ENCODE measurements around the gene PDE4DIP.
"Not testable (repeated sequence)": the region's sequence is repeated elsewhere in the genome, so short reads cannot be mapped to it uniquely, and the experiment has no call there.

The PDE4DIP gene

DNA sequence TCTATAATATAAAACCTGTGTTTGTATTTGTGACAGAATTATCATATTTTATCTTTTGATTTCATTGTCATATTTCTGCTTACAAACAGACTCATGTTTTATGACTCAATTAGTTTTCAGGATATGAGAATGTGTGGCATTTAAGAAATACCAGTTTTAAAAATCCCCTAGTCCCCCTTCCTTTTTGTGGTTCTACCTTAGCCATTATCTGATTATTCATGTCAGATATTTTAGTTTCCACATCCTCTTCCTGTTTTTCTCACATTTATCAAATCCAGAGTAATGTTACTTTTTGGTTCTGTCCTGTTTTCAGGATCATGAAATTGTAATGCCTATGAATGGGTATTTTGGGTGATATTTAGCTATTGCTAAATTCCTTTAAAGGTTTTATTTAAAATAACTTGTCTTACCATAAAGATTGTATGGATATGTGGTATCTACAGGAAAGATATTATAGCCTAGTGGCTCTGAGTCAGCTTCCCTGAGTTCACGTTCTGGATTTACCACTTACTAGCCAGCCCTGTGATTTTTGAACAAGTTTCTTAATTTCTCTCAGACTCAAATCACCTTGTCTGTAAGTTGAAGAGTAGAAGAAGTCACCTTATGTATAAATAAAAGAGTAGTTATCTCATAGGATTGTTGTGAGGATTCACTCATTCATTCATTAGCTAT, 131.8 kb downstream of the PDE4DIP start:
- DNase-seq = not testable (repeated sequence)

DNA sequence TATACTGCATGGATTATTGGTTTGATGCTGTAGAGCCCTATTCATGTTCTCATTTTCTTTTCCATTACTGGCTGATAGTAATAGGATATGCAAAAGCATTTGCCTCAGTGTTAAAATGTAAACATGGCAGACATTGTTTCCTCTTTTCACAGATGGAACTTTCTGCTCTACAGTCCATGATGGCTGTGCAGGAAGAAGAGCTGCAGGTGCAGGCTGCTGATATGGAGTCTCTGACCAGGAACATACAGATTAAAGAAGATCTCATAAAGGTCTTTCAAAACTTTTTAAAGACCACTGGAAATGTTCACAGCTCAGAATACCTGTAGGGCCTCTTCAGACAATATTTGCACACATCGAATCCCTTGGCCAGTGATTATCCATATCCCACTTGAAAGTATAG, 133.6 kb downstream of the PDE4DIP start:
- DNase-seq = not testable (repeated sequence)

DNA sequence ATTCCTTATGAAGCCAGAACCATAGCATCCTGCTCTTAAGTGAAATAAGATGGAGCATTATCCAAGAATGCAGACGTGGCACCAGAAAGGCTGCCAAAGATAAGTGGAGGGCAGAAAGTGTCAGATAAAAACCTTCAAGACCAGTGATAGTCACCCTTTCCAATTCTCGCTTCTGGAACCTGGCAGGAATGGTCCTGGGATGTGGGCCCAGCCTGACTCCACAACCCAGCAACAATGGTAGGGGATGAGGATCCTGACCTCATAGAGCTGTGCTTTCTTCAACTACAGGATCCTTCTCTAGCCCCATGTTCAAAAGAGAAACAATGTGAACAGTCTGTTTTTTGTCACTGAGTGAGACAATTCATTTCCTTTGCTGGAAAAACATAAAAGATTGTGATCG, 145.2 kb downstream of the PDE4DIP start:
- not testable (repeated sequence) for DNase-seq

DNA sequence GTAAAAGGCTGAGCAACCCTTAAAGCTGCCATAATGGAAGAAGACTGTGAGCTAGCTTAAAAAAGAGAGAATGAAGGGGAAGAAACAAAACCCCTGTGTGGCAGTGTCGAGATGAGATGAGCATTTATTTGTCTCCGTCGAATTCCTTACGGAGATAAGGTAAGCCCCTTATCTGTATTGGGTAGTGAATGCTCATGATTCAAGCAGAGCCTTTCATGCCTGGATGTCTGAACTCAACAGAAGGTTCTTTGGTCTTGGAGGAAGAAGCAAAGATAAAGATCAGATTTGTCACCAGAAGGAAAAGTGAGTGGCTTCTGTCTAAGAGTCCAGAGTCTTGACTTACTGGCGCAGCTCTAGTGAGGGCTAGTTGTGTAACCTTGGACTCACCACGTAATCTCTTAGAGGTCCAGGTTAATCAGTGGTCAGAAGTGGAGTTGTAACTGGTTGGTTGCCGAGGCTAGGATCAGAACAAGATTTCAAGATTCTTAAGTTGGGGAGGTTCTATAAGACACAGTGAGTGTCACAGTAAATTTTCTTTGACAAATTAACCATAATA, 146.1 kb downstream of the PDE4DIP start:
- not testable (repeated sequence) for DNase-seq

GRCh38 chr1:148991818-148992217, 147.6 kb downstream of the PDE4DIP start:
- not testable (repeated sequence) for DNase-seq

- DNase-seq = not testable (repeated sequence)
Observed at GRCh38 chr1:148992364-148992763, 148.1 kb downstream of the PDE4DIP start.

GRCh38 chr1:148996449-148997224, 152.4 kb downstream of the PDE4DIP start:
- DNase-seq = not testable (repeated sequence)

DNA sequence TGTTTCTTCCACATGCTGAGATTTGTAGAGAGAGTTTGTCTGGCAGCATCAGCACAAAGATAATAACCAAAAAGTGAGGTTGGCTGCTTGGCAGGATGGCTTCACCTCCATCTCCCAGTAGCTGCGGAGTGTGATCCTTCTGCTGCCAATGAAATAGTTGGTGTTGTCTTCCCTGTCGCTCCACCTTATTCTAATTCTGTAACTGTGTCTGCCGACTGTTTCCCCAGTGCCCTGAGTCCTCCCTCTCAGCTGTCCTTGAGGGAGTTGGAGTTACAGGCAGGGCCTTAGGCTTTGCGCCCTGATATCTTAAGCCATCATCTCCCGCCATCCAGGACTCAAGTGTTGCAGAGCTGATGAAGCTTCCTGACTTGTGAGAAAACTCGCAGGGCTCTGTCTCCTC, 153.2 kb downstream of the PDE4DIP start:
- not testable (repeated sequence) for DNase-seq

DNA sequence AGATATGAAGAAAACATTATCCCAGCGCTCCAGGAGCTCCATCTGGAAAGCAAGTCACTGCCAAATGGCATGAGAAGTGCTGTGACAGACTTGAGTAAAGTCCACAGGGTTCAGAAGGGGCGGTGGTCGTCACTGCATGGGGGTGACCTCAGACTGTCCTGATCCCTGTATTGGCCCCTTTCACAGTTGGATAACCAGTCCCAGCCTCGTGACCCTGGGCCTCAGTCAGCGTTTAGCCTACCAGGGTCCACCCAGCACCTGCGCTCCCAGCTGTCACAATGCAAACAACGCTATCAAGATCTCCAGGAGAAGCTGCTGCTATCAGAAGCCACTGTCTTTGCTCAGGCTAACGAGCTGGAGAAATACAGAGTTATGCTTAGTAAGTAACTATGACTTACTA, 158.4 kb downstream of the PDE4DIP start:
- DNase-seq = not testable (repeated sequence)

DNA sequence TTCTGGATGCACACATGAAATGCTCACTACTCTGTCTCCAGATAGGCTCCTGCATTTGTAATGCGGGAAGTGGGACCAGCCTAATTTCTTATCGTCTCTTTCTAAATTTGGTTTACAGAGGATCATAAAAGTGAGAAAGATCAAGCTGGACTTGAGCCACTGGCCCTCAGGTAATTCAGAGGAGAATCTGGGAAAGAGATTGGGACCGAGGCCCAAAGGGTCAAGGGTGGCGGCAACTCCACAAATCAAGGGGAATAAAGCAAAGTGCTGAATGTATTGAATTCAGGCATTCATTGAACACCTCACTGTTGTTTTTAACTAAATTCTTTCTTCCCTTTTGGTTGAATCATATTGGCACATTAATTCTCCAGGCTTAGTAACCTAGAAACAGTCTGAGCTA, 164.1 kb downstream of the PDE4DIP start:
- not testable (repeated sequence) for DNase-seq

GRCh38 chr1:149008769-149009168, 164.5 kb downstream of the PDE4DIP start:
- DNase-seq = not testable (repeated sequence)

DNA sequence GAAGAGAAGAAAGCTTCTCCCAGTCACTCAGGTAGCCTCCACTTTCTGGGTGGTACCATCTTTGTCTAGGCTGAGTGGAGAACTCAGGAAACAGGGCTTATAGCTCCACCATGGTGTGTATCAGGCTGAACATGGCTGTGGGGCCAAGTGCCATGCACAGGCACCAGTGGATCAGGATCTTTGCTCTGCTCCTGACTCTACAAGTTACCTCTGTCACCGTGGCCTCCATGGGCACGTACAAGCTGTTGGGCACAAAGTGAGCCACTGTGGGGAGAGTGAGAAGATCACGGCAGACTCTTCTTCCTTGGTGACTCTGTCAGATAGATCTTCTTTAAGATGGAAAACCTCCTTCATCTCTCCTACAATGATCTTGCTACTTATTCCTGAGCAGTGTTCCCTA, 165.5 kb downstream of the PDE4DIP start:
- DNase-seq = not testable (repeated sequence)

DNA sequence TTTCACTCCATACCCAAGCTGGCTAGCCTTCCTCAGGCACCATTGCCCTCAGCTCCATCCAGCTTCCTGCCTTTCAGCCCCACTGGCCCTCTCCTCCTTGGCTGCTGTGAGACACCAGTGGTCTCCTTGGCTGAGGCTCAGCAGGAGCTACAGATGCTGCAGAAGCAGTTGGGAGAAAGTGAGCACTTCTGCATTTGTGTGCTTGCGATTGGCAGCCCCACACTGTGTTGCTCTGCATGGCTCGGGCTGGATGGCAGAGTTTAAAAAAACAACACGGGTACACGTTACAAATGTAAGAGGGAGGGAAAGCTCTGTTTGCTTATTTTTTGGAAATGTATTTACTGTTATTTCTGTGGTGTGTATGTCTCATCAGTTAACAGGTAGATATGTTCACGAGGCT, 168.4 kb downstream of the PDE4DIP start:
- DNase-seq = not testable (repeated sequence)

DNA sequence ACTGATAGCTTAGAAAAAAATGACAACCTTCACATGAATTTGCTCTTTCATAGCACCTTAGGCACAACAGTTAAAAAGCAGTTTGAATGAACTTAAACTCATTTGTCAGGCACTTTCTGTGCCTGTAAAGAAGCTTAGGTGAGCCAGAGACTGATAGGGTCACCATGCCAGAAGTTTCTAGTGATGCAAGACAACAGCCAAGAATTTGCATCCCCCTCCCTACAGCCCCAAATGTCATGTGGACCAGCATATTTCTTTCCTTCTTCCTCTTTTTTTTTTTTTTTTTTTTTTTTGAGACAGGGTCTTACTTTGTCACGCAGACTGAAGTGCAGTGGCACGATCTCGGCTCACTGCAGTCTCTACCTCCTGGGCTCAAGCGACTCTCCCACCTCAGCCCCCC, 169.3 kb downstream of the PDE4DIP start:
- DNase-seq = not testable (repeated sequence)

DNA sequence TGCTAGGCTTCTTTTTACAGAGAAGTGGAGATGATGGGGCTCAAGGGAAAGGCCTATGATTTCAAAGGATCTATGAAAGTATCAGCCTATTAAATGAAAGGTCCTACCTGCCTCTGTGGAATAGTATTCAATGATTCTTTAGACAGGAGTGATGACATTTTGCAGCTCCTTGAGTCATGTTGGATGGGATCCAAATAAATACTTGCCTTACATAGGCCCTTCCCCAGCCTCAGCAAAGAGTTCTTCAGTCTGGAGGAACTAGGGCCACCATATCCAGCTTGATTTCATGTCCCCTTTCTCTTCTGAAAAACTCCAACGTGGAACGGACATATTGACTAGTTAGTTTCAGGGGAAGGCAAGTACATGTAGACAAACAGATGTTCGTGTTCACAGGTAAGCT, 171.3 kb downstream of the PDE4DIP start:
- DNase-seq = not testable (repeated sequence)

- DNase-seq = not testable (repeated sequence)
Observed at GRCh38 chr1:149016626-149017025, 172.4 kb downstream of the PDE4DIP start.

DNA sequence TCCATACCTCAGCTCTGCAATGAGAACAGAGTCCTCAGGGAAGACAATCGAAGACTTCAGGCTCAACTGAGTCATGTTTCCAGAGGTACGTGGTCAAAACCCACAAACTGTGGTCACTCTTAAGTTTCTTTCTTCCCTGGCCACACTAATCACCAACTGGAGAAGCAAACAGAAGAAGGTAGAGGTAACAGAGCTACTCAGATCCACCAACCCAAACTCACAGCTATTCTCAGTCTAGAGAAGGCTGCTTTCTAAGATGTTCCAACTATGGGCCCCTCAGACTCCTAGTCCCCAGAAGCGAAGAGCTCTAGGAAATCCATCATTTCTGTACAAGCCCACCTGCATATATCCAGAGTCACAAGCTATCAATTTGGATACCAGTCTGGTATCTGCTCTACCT, 174.3 kb downstream of the PDE4DIP start:
- not testable (repeated sequence) for DNase-seq

GRCh38 chr1:149024327-149024726, 180.1 kb downstream of the PDE4DIP start:
- DNase-seq = not testable (repeated sequence)

- not testable (repeated sequence) for DNase-seq
Observed at GRCh38 chr1:149033916-149034315, 189.7 kb downstream of the PDE4DIP start.

GRCh38 chr1:149043056-149043455, 198.8 kb downstream of the PDE4DIP start:
- DNase-seq = not testable (repeated sequence)

- DNase-seq = not testable (repeated sequence)
Observed at GRCh38 chr1:149064611-149065010, 220.4 kb downstream of the PDE4DIP start.

DNA sequence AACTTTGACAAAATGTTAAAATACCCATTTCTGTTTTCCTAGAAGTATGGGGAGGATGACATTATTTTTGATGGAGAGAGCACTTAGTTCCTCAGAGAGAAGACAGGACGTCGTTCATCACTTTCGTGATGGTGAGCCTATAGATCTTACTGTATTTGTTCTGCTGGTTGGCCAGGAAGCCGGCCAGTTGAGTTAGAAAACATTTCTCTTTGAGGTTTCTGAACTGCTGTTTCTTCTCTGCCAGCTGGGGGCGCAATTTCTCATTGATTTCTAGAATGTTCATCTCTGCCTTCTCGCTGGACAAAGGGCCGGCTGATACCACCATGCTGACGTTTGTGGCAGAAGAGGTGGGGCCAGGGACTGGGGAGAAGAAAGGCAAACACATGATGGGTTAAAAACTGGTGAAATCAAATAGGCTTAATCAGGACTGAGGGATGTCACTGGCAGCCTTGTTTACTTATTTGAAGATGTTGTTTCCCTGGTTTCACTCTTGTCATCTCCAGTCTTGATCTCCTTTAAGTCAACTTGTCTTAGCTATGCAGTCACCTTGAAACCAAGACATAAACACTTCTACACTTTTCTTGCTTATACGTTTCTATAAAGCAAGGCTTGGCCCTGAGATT, 231.4 kb downstream of the PDE4DIP start:
- DNase-seq = not testable (repeated sequence)

Data from inflammatory macrophage (primary cell).